ENCODE results near the gene CFAP70. TPM values are rescaled to one million over a fixed set of nuclear protein-coding genes. Genes with fewer than 3 reads are reported as not detected.

CFAP70 gene
- polyA plus RNA-seq, 1 donor from 2014 or later: 5.8 TPM

GRCh38 chr10:73262880-73263555, 95.6 kb downstream of the CFAP70 start:
- no peaks in the 10 kb centered on the region for H4K20me1 ChIP-seq (ENCODE audit: insufficient read depth)
- no peak overlapping the region for H3K9ac ChIP-seq (ENCODE audit: low read length)
- H3K9me2 ChIP-seq (ENCODE audit: insufficient read depth, low read length): no peaks in the 10 kb centered on the region
- H3K79me2 ChIP-seq (replicated peaks; ENCODE audit: insufficient read depth, low read length): no peaks in the 10 kb centered on the region
- H3K36me3 ChIP-seq (ENCODE audit: insufficient read depth, low read length): no peaks in the 10 kb centered on the region
- no peaks in the 10 kb centered on the region for H3K27me3 ChIP-seq (ENCODE audit: insufficient read depth, low read depth, low read length)
- no peak overlapping the region for H3K4me3 ChIP-seq (ENCODE audit: low read length)
- no peaks in the 10 kb centered on the region for H3K9me3 ChIP-seq (ENCODE audit: low read length)
- H3F3A ChIP-seq (ENCODE audit: insufficient read depth, low read length, poor library complexity, severe bottlenecking): no peaks in the 10 kb centered on the region
- no peak overlapping the region for H3K27ac ChIP-seq (ENCODE audit: low read length)
- H3K4me2 ChIP-seq (ENCODE audit: low read length): no peak overlapping the region
- H2AFZ ChIP-seq (ENCODE audit: low read depth, low read length): no peak overlapping the region
- no peak for TF ChIP-seq MXI1 (conservative IDR thresholded peaks at IDR 0.05; ENCODE audit: poor library complexity, severe bottlenecking)

- H3K27ac ChIP-seq (ENCODE audit: low read length): no peak overlapping the region
- no peak overlapping the region for H3K9ac ChIP-seq (ENCODE audit: low read length)
- H3K27me3 ChIP-seq (ENCODE audit: insufficient read depth, low read depth, low read length): no peaks in the 10 kb centered on the region
- H4K20me1 ChIP-seq (ENCODE audit: insufficient read depth): no peaks in the 10 kb centered on the region
- no peaks in the 10 kb centered on the region for H3K36me3 ChIP-seq (ENCODE audit: insufficient read depth, low read length)
- no peak overlapping the region for H3K4me3 ChIP-seq (ENCODE audit: low read length)
- TF ChIP-seq MXI1 (conservative IDR thresholded peaks at IDR 0.05; ENCODE audit: poor library complexity, severe bottlenecking) (no peak), SMC3 (conservative IDR thresholded peaks at IDR 0.05; ENCODE audit: poor library complexity) (no peak), TAF1 (IDR thresholded peaks at IDR 0.05; ENCODE audit: low read depth) (no peak), EP300 (conservative IDR thresholded peaks at IDR 0.05; ENCODE audit: poor library complexity, severe bottlenecking) (no peak), RAD21 (conservative IDR thresholded peaks at IDR 0.05) (no peak), CTCF (IDR thresholded peaks at IDR 0.05; ENCODE audit: poor library complexity, severe bottlenecking) (no peak), EZH2 (IDR thresholded peaks at IDR 0.05; ENCODE audit: borderline replicate concordance, insufficient read depth, low read length, poor library complexity, severe bottlenecking) (no peak), POLR2AphosphoS5 (IDR thresholded peaks at IDR 0.05) (no peak), REST (IDR thresholded peaks at IDR 0.05; ENCODE audit: borderline replicate concordance) (no peak)
- H3K79me2 ChIP-seq (replicated peaks; ENCODE audit: insufficient read depth, low read length): no peaks in the 10 kb centered on the region
- H3K4me2 ChIP-seq (ENCODE audit: low read length): no peak overlapping the region
- H3K9me2 ChIP-seq (ENCODE audit: insufficient read depth, low read length): no peaks in the 10 kb centered on the region
- no peaks in the 10 kb centered on the region for H3F3A ChIP-seq (ENCODE audit: insufficient read depth, low read length, poor library complexity, severe bottlenecking)
- H3K9me3 ChIP-seq (ENCODE audit: low read length): no peaks in the 10 kb centered on the region
- H2AFZ ChIP-seq (ENCODE audit: low read depth, low read length): no peak overlapping the region
Measured at GRCh38 chr10:73262105-73262730, 96.4 kb downstream of the CFAP70 start.

All from neural cell (in vitro differentiated cells).